ENCODE measurements around the gene UHRF1. TPM values are rescaled to one million over a fixed set of nuclear protein-coding genes. Genes with fewer than 3 reads are reported as not detected.

UHRF1 gene
- total RNA-seq, 1 experiment from 2014 or later: 109 TPM

DNA sequence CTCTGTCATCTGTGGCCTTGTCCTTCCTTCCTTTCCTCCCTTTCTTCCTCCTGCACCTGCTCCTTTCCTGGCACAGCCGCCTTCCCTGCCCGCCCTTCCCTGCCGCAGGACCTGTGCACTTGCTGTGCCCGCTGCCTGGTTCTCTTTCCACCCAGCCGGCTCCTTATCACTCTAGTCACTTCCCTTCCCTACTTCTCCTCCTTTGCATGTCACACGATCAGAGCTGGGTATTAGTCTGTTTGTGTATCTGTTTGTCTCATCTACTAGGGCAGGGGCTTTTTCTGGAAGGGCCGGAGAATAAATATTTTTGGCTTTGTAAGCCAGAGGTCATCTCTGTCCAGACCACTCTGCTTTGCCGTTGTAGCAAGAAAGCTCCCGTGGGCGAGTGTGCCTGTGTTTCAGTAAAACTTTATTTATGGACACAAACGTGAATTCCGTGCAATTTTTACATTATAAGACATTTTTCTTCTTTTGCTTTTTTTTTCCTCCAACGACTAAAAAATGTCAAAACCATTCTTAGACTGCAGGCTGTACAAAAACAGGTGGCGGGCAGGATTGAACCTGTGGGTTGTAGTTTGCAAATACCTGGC lies 65.7 kb downstream of the UHRF1 start:
- intact Hi-C loops (cut with micrococcal nuclease): loop anchor here (10.0 kb wide), 1 partner anchor 250 kb away; the partner anchor contains the start of gene DPP9
- no peak for TF ChIP-seq SP1 (IDR thresholded peaks at IDR 0.05; ENCODE audit: low read depth)
- no peak for TF ChIP-seq JUND (IDR thresholded peaks at IDR 0.05)
- TF ChIP-seq RAD21 (IDR thresholded peaks at IDR 0.05; ENCODE audit: low read depth): no peak
- TF ChIP-seq, protein P1, sequence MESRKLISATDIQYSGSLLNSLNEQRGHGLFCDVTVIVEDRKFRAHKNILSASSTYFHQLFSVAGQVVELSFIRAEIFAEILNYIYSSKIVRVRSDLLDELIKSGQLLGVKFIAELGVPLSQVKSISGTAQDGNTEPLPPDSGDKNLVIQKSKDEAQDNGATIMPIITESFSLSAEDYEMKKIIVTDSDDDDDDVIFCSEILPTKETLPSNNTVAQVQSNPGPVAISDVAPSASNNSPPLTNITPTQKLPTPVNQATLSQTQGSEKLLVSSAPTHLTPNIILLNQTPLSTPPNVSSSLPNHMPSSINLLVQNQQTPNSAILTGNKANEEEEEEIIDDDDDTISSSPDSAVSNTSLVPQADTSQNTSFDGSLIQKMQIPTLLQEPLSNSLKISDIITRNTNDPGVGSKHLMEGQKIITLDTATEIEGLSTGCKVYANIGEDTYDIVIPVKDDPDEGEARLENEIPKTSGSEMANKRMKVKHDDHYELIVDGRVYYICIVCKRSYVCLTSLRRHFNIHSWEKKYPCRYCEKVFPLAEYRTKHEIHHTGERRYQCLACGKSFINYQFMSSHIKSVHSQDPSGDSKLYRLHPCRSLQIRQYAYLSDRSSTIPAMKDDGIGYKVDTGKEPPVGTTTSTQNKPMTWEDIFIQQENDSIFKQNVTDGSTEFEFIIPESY (IDR thresholded peaks at IDR 0.05; ENCODE audit: extremely low read depth, insufficient replicate concordance, low read length): no peak
- no peak for TF ChIP-seq SIN3A (IDR thresholded peaks at IDR 0.05; ENCODE audit: low read depth)
- no peak for TF ChIP-seq CBX3 (IDR thresholded peaks at IDR 0.05; ENCODE audit: low read depth)
- TF ChIP-seq FOSL1 (IDR thresholded peaks at IDR 0.05; ENCODE audit: low read depth): no peak
- TF ChIP-seq, protein P2, sequence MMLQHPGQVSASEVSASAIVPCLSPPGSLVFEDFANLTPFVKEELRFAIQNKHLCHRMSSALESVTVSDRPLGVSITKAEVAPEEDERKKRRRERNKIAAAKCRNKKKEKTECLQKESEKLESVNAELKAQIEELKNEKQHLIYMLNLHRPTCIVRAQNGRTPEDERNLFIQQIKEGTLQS (IDR thresholded peaks at IDR 0.05): no peak
- TF ChIP-seq SRF (IDR thresholded peaks at IDR 0.05; ENCODE audit: low read depth): no peak
- no peak for TF ChIP-seq ZNF274 (IDR thresholded peaks at IDR 0.05; ENCODE audit: low read depth, low read length)
- TF ChIP-seq EGR1 (IDR thresholded peaks at IDR 0.05; ENCODE audit: low read depth): no peak
- TF ChIP-seq, protein P3, sequence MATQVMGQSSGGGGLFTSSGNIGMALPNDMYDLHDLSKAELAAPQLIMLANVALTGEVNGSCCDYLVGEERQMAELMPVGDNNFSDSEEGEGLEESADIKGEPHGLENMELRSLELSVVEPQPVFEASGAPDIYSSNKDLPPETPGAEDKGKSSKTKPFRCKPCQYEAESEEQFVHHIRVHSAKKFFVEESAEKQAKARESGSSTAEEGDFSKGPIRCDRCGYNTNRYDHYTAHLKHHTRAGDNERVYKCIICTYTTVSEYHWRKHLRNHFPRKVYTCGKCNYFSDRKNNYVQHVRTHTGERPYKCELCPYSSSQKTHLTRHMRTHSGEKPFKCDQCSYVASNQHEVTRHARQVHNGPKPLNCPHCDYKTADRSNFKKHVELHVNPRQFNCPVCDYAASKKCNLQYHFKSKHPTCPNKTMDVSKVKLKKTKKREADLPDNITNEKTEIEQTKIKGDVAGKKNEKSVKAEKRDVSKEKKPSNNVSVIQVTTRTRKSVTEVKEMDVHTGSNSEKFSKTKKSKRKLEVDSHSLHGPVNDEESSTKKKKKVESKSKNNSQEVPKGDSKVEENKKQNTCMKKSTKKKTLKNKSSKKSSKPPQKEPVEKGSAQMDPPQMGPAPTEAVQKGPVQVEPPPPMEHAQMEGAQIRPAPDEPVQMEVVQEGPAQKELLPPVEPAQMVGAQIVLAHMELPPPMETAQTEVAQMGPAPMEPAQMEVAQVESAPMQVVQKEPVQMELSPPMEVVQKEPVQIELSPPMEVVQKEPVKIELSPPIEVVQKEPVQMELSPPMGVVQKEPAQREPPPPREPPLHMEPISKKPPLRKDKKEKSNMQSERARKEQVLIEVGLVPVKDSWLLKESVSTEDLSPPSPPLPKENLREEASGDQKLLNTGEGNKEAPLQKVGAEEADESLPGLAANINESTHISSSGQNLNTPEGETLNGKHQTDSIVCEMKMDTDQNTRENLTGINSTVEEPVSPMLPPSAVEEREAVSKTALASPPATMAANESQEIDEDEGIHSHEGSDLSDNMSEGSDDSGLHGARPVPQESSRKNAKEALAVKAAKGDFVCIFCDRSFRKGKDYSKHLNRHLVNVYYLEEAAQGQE (IDR thresholded peaks at IDR 0.05; ENCODE audit: low read depth): no peak
- no peak for TF ChIP-seq TCF7L2 (IDR thresholded peaks at IDR 0.05; ENCODE audit: borderline replicate concordance, extremely low read depth, insufficient read depth, insufficient read length)
- TF ChIP-seq EZH2 (IDR thresholded peaks at IDR 0.05): no peak
- no peak for TF ChIP-seq ZFX (IDR thresholded peaks at IDR 0.05)
- no peak for TF ChIP-seq YY1 (IDR thresholded peaks at IDR 0.05; ENCODE audit: extremely low read depth, insufficient replicate concordance, low read depth, low read length)
- no peak for TF ChIP-seq POLR2AphosphoS5 (IDR thresholded peaks at IDR 0.05; ENCODE audit: low read depth, low read length)
- no peak for TF ChIP-seq EZH2phosphoT487 (IDR thresholded peaks at IDR 0.05; ENCODE audit: borderline replicate concordance)
- no peak overlapping the region for H3K27ac ChIP-seq (ENCODE audit: low read depth, low read length)
- H3K79me2 ChIP-seq (ENCODE audit: insufficient read depth, low read length): peaks cover 68% of the 10 kb centered on the region
- H3K27me3 ChIP-seq (ENCODE audit: insufficient read depth, low read length): no peaks in the 10 kb centered on the region
- H3K9me2 ChIP-seq (ENCODE audit: insufficient read depth): no peaks in the 10 kb centered on the region
- no peak overlapping the region for H2AFZ ChIP-seq (ENCODE audit: low read depth, low read length, poor library complexity, severe bottlenecking)
- no peaks in the 10 kb centered on the region for H4K20me1 ChIP-seq (ENCODE audit: insufficient read depth)
- 0 out of 4 replicates have a peak, but pooled peaks cover 0 to 2% of the 10 kb centered on the region in 2 experiments for H3K36me3 ChIP-seq (ENCODE audit: control insufficient read depth in 1 of 2, insufficient read depth in 2 of 2, low read length in 2 of 2)
- RAD21 ChIA-PET (ENCODE audit: low non-redundant PET in 1 of 2, low total read pairs in 2 of 2, uncharacterized antibody in 2 of 2, unreplicated experiment in 2 of 2): no interaction called here
- no peak overlapping the region for H3K4me2 ChIP-seq (ENCODE audit: low read length)
- ATAC-seq (no peak), DNase-seq (ENCODE audit: low read depth, low spot score) (no peak)
- peaks cover 56 to 77% of the 10 kb centered on the region in 2 experiments for H3K4me1 ChIP-seq (ENCODE audit: control insufficient read depth in 1 of 2, insufficient read depth in 2 of 2, low read length in 2 of 2)
- POLR2A ChIA-PET: no interaction called here
- BruUV-seq (replicated peaks): no TSS peak
- H3K9me3 ChIP-seq (ENCODE audit: control insufficient read depth in 1 of 2, insufficient read depth in 1 of 2, low read depth in 1 of 2, low read length in 2 of 2): no peaks in the 10 kb centered on the region
- CTCF ChIA-PET: interaction anchor here (2.0 kb wide), 1 partner anchor 26 kb away, joined by 5 read pairs; no protein-coding TSS in a partner anchor
- no peak overlapping the region for H3K4me3 ChIP-seq (replicated peaks in 1 of 2; ENCODE audit: low read depth in 1 of 2, low read length in 2 of 2)
- no peak overlapping the region for H3K9ac ChIP-seq (ENCODE audit: low read length)
